Astrocyte (in vitro differentiated cells and primary cell): ENCODE results near the gene FGFRL1. TPM values are rescaled to one million over a fixed set of nuclear protein-coding genes. Genes with fewer than 3 reads are reported as not detected.
A peak's percentile ranks its signal among the peaks of the same experiment; 100 is the strongest.
"Not testable (repeated sequence)": the region's sequence is repeated elsewhere in the genome, so short reads cannot be mapped to it uniquely, and the experiment has no call there.

Experiments
- DNase-seq: peaks from one replicate; pipeline ENCODE4 v3.0.0-alpha.2; 2010; ENCODE audit warnings: low read depth
- FAIRE-seq: peaks from 2 replicates; lab custom pipeline; 2011; peaks lifted over from hg19 to GRCh38; lab: Jason Lieb, UNC
- H2AFZ ChIP-seq: 2 replicates; pipeline ENCODE4 v1.6.0; 2012; ENCODE audit warnings: low read depth, low read length, inconsistent platforms
- H3K27ac ChIP-seq: 2 replicates; pipeline ENCODE4 v1.5.1; 2011; ENCODE audit warnings: low read depth, low read length, inconsistent platforms
- H3K27me3 ChIP-seq: 2 replicates; pipeline ENCODE4 v1.6.0; 2011; ENCODE audit warnings: low read length, inconsistent platforms; ENCODE audit not compliant: insufficient read depth
- H3K36me3 ChIP-seq: 2 replicates; pipeline ENCODE4 v1.5.1; 2011; ENCODE audit warnings: low read length, inconsistent platforms; ENCODE audit not compliant: insufficient read depth
- H3K4me1 ChIP-seq: 2 replicates; pipeline ENCODE4 v1.5.1; 2011; ENCODE audit warnings: low read length, inconsistent platforms; ENCODE audit not compliant: insufficient read depth
- H3K4me2 ChIP-seq: 2 replicates; pipeline ENCODE4 v1.6.0; 2012; ENCODE audit warnings: low read length, inconsistent platforms
- H3K4me3 ChIP-seq: 2 replicates; pipeline ENCODE4 v1.5.1; 2011; ENCODE audit warnings: low read depth, mild to moderate bottlenecking, low read length, inconsistent platforms; ENCODE audit not compliant: insufficient read depth
- H3K79me2 ChIP-seq: 2 replicates; pipeline ENCODE4 v1.6.0; 2012; ENCODE audit warnings: mild to moderate bottlenecking, low read length, inconsistent platforms; ENCODE audit not compliant: insufficient read depth
- H3K9ac ChIP-seq: 2 replicates; pipeline ENCODE4 v1.6.0; 2012; ENCODE audit warnings: mild to moderate bottlenecking, low read length, inconsistent platforms
- H3K9me3 ChIP-seq: 2 replicates; pipeline ENCODE4 v1.5.1; 2012; ENCODE audit warnings: low read depth, mild to moderate bottlenecking, low read length, inconsistent platforms; ENCODE audit not compliant: insufficient read depth
- H4K20me1 ChIP-seq: 2 replicates; pipeline ENCODE4 v1.6.0; 2012; ENCODE audit warnings: low read length, inconsistent platforms; ENCODE audit not compliant: insufficient read depth
- H3K27ac Mint-ChIP-seq: one replicate; pipeline ENCODE4 v1.8.0; 2021; ENCODE audit warnings: mild to moderate bottlenecking, mixed read lengths; ENCODE audit not compliant: unreplicated experiment
- H3K27me3 Mint-ChIP-seq: one replicate; pipeline ENCODE4 v1.8.0; 2021; ENCODE audit warnings: low read depth, mixed read lengths; ENCODE audit not compliant: unreplicated experiment
- H3K36me3 Mint-ChIP-seq: one replicate; pipeline ENCODE4 v1.8.0; 2021; ENCODE audit warnings: low read depth, mixed read lengths; ENCODE audit not compliant: unreplicated experiment
- H3K4me1 Mint-ChIP-seq: one replicate; pipeline ENCODE4 v1.8.0; 2021; ENCODE audit warnings: low read depth, mixed read lengths; ENCODE audit not compliant: unreplicated experiment
- H3K4me3 Mint-ChIP-seq: one replicate; pipeline ENCODE4 v1.8.0; 2021; ENCODE audit warnings: mild to moderate bottlenecking, moderate library complexity, mixed read lengths; ENCODE audit not compliant: unreplicated experiment
- H3K9me3 Mint-ChIP-seq: one replicate; pipeline ENCODE4 v1.8.0; 2021; ENCODE audit warnings: mild to moderate bottlenecking, mixed read lengths; ENCODE audit not compliant: unreplicated experiment
- CTCF ChIP-seq: IDR thresholded peaks from 2 replicates; pipeline ENCODE4 v1.5.1; 2011; ENCODE audit warnings: low read depth, mild to moderate bottlenecking, inconsistent platforms, low read length, moderate library complexity; ENCODE audit not compliant: insufficient read depth
- EZH2 ChIP-seq: IDR thresholded peaks from 2 replicates; pipeline ENCODE4 v1.6.1; 2012; ENCODE audit warnings: mild to moderate bottlenecking, low read length, inconsistent platforms; ENCODE audit not compliant: insufficient read depth
- total RNA-seq: library from RNA; stranded (reverse); gene quantifications from 2 replicates; pipeline ENCODE4 v1.2.1, GENCODE V29; 2021

FGFRL1 gene
- total RNA-seq, 1 donor from 2014 or later = 64.2 TPM

- Mint-ChIP-seq H3K36me3 (peaks cover 3% of the 10 kb centered on the region), H3K4me3 (no peak overlapping the region), H3K9me3 (no peaks in the 10 kb centered on the region), H3K27ac (no peak overlapping the region), H3K27me3 (no peaks in the 10 kb centered on the region), H3K4me1 (peaks cover 5% of the 10 kb centered on the region)
- Histone ChIP-seq H3K36me3 (no peaks in the 10 kb centered on the region), H3K4me1 (peaks cover 10% of the 10 kb centered on the region), H3K4me2 (no peak overlapping the region), H3K79me2 (peaks cover 7% of the 10 kb centered on the region), H3K27ac (no peak overlapping the region), H3K9me3 (no peaks in the 10 kb centered on the region), H4K20me1 (peaks cover 25% of the 10 kb centered on the region), H3K9ac (no peak overlapping the region), H3K27me3 (no peaks in the 10 kb centered on the region), H2AFZ (no peak overlapping the region), H3K4me3 (no peak overlapping the region)
- TF ChIP-seq CTCF = no peak
- TF ChIP-seq EZH2 = no peak
- no peak for FAIRE-seq
- DNase-seq = no peak
These were observed 36.8 kb upstream of the FGFRL1 start for GRCh38 chr4:974668-975067.

GRCh38 chr4:976016-976415, 35.4 kb upstream of the FGFRL1 start:
- FAIRE-seq, H3K27ac ChIP-seq: not testable (repeated sequence)

DNA sequence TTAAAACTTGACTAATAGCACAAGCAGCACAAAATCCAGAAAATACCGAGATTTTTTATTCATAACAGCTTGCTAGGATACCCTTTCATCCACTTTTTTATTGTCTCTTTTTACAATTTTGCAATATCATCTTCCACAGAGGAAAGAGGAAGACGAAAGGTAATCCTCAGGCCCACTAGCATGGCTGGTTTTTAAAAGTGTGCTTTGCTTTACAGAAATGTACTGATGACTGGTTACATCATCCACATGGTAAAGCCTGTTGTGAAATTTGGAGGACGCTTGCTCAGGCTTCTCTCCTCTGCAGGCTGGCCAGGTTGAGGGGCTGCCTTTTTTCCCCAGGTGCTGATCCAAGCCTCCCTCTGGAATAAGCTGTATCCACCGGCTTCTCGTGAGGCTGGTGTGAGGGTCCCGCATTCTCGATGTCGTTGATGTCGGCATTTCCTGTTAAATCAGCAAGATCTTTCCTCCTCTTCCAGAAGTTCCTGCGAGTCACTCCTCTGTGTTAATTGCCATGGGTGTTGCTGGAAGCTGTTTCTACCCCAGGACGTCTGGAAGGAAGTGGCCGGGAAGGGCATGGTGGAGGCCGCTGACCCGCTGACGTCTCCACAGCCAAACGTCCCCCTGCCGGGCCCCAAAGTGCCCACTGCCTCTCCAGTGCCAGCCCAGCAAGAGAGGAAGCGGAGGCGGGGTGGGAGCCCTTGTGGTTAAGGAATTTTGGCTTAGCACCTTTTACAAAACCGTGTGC, 32.3 kb upstream of the FGFRL1 start:
- no peak overlapping the region for H3K9ac ChIP-seq
- peak overlapping the region; percentile 69 for H2AFZ ChIP-seq
- no peak overlapping the region for H3K4me2 ChIP-seq
- Mint-ChIP-seq H3K27ac (peak overlapping the region; percentile 58), H3K27me3 (peaks cover 3% of the 10 kb centered on the region), H3K4me1 (peaks cover 6% of the 10 kb centered on the region), H3K36me3 (peaks cover 3% of the 10 kb centered on the region), H3K9me3 (no peaks in the 10 kb centered on the region), H3K4me3 (no peak overlapping the region)
- H3K27ac ChIP-seq = no peak overlapping the region
- H4K20me1 ChIP-seq = no peaks in the 10 kb centered on the region
- DNase-seq (peak; percentile 3), FAIRE-seq (no peak)
- TF ChIP-seq CTCF (no peak), EZH2 (no peak)
- no peaks in the 10 kb centered on the region for H3K36me3 ChIP-seq
- H3K9me3 ChIP-seq = no peaks in the 10 kb centered on the region
- H3K79me2 ChIP-seq = no peaks in the 10 kb centered on the region
- H3K4me3 ChIP-seq = no peak overlapping the region
- H3K27me3 ChIP-seq = no peaks in the 10 kb centered on the region
- H3K4me1 ChIP-seq = no peaks in the 10 kb centered on the region

More at GRCh38 chr4:976016-976415, 35.4 kb upstream of the FGFRL1 start:
- not testable (repeated sequence) for H3K36me3 Mint-ChIP-seq, H3K36me3 ChIP-seq, H3K27me3 ChIP-seq, H3K27ac Mint-ChIP-seq, H3K9me3 ChIP-seq, H3K4me1 Mint-ChIP-seq, H3K4me3 Mint-ChIP-seq, DNase-seq, H3K4me2 ChIP-seq, H2AFZ ChIP-seq, H3K9me3 Mint-ChIP-seq, H3K4me1 ChIP-seq, H3K4me3 ChIP-seq, H3K27me3 Mint-ChIP-seq, H3K9ac ChIP-seq, H3K79me2 ChIP-seq
- peaks cover 16% of the 10 kb centered on the region for H4K20me1 ChIP-seq
